Measurements from ENCODE around the gene ITPK1. TPM values are rescaled to one million over a fixed set of nuclear protein-coding genes. Genes with fewer than 3 reads are reported as not detected.

Gene ITPK1
- total RNA-seq, 1 donor from 2014 or later: 30.5 TPM

DNA sequence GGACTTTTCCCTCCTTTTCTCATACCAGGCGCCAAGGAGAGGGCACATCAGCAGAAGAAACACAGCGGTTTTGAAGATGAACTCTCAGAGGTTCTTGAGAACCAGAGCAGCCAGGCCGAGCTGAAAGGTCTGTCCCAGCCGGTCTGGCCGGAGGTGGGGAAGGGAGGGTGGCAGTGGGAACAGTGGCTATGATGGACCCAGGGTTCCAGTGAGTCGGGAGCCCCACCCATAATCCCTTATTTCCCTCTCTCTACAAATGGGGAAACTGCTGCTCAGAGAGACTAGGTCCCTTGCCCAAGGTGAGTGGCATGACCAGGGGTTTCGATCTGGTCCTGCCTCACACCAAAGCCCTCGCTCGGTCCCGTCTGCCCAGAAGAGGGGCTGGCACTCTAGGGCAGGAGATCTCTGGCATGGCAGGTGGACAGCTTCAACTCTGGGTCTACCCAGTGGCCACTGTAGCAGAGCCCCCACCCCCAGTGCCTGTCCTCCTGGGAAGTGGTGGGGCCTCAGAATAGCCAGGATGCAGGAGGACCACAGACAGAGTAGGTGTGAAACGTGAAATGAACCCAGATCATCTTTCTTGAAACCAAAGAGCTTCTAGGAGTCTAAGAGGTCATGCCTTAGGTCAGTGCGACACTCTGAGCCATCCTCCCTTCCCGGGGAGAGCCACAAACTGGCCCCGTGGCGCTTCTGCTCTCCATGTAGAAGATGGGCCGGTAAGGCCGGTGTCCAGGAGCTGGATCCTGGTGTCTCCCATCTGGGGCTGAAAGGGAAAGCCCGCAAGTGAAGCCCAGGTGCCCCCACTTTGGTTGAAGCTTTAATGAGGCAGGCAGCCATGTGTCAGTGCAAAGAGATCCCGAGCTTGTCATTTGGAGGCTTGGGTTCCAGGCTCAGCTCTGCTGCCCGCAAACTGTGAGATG, 185.8 kb downstream of the ITPK1 start:
- H3K27ac Mint-ChIP-seq: no peak overlapping the region
- peaks cover 22% of the 10 kb centered on the region for H3K27me3 Mint-ChIP-seq (ENCODE audit: low read depth)
- no peak overlapping the region for H3K4me3 Mint-ChIP-seq
- no peak for DNase-seq (ENCODE audit: low spot score in 2 of 2, unreplicated experiment in 2 of 2)
- H3K36me3 Mint-ChIP-seq: no peaks in the 10 kb centered on the region
- no peak for TF ChIP-seq CTCF (IDR thresholded peaks at IDR 0.05; ENCODE audit: unreplicated experiment)
- H3K4me1 Mint-ChIP-seq: no peaks in the 10 kb centered on the region
- H3K9me3 Mint-ChIP-seq: no peaks in the 10 kb centered on the region

- H3K9me3 Mint-ChIP-seq: no peaks in the 10 kb centered on the region
- H3K4me3 Mint-ChIP-seq: no peak overlapping the region
- H3K36me3 Mint-ChIP-seq: no peaks in the 10 kb centered on the region
- H3K27ac Mint-ChIP-seq: no peak overlapping the region
- DNase-seq (ENCODE audit: low spot score in 2 of 2, unreplicated experiment in 2 of 2): no peak
- no peak for TF ChIP-seq CTCF (IDR thresholded peaks at IDR 0.05; ENCODE audit: unreplicated experiment)
- H3K27me3 Mint-ChIP-seq (ENCODE audit: low read depth): peaks cover 30% of the 10 kb centered on the region
- H3K4me1 Mint-ChIP-seq: no peaks in the 10 kb centered on the region
Measured at GRCh38 chr14:92928961-92929688, 186.6 kb downstream of the ITPK1 start.

- no peak for TF ChIP-seq CTCF (IDR thresholded peaks at IDR 0.05; ENCODE audit: unreplicated experiment)
- Mint-ChIP-seq H3K9me3 (no peaks in the 10 kb centered on the region), H3K36me3 (no peaks in the 10 kb centered on the region), H3K4me3 (no peak overlapping the region), H3K27me3 (ENCODE audit: low read depth) (peaks cover 39% of the 10 kb centered on the region), H3K4me1 (no peaks in the 10 kb centered on the region), H3K27ac (no peak overlapping the region)
- no peak for DNase-seq (ENCODE audit: low spot score in 2 of 2, unreplicated experiment in 2 of 2)
Measured at GRCh38 chr14:92928258-92928629, 187.5 kb downstream of the ITPK1 start.

- peaks cover 1% of the 10 kb centered on the region for H3K4me1 Mint-ChIP-seq
- no peaks in the 10 kb centered on the region for H3K36me3 Mint-ChIP-seq
- no peak overlapping the region for H3K27ac Mint-ChIP-seq
- TF ChIP-seq CTCF (IDR thresholded peaks at IDR 0.05; ENCODE audit: unreplicated experiment): no peak
- no peak for DNase-seq (ENCODE audit: low spot score in 2 of 2, unreplicated experiment in 2 of 2)
- H3K9me3 Mint-ChIP-seq: no peaks in the 10 kb centered on the region
- H3K27me3 Mint-ChIP-seq (ENCODE audit: low read depth): peaks cover 42% of the 10 kb centered on the region
- H3K4me3 Mint-ChIP-seq: no peak overlapping the region
Measured at GRCh38 chr14:92927349-92928257, 188.1 kb downstream of the ITPK1 start.

DNA sequence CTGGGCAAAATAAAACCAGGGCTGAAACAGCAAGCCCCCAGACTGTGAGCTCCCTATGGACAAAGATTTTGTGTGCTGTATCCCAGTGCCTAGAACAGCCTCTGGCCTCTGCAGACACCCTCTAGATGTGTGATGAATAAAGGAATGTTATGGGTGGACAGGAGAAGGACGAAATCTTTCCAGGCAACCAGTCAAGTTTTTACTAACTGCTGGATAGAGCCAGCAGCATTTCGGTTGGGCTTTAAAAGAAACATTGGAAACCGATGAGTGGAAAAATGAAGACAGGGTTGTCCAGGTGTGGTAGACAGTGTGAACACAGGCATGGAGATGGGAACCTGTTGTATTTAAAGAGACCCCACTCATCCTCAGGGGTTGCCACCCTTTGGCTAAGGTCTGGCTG, 188.8 kb downstream of the ITPK1 start:
- no peak overlapping the region for H3K27ac Mint-ChIP-seq
- no peaks in the 10 kb centered on the region for H3K36me3 Mint-ChIP-seq
- no peak for DNase-seq (ENCODE audit: low spot score in 2 of 2, unreplicated experiment in 2 of 2)
- no peaks in the 10 kb centered on the region for H3K9me3 Mint-ChIP-seq
- H3K4me1 Mint-ChIP-seq: peaks cover 4% of the 10 kb centered on the region
- peaks cover 49% of the 10 kb centered on the region for H3K27me3 Mint-ChIP-seq (ENCODE audit: low read depth)
- H3K4me3 Mint-ChIP-seq: no peak overlapping the region
- TF ChIP-seq CTCF (IDR thresholded peaks at IDR 0.05; ENCODE audit: unreplicated experiment): no peak

All from mesothelial cell of epicardium (in vitro differentiated cells).